ENCODE data around the gene CFAP46.

- TF ChIP-seq ARNTL (CRISPR knock-in tag; IDR thresholded peaks at IDR 0.05; ENCODE audit: borderline replicate concordance, low read depth) (no peak), OSR1 (CRISPR knock-in tag; IDR thresholded peaks at IDR 0.05) (no peak), CSRNP3 (CRISPR knock-in tag; IDR thresholded peaks at IDR 0.05) (no peak), ISL1 (CRISPR knock-in tag; IDR thresholded peaks at IDR 0.05) (no peak), ZNF8 (CRISPR knock-in tag; IDR thresholded peaks at IDR 0.05) (no peak), SNAI2 (CRISPR knock-in tag; IDR thresholded peaks at IDR 0.05) (no peak), ZFP3 (CRISPR knock-in tag; IDR thresholded peaks at IDR 0.05) (no peak), RARB (CRISPR knock-in tag; IDR thresholded peaks at IDR 0.05) (no peak), ZFP30 (CRISPR knock-in tag; IDR thresholded peaks at IDR 0.05) (no peak), ZNF565 (CRISPR knock-in tag; conservative IDR thresholded peaks at IDR 0.05; ENCODE audit: low read depth) (no peak), PATZ1 (CRISPR knock-in tag; IDR thresholded peaks at IDR 0.05; ENCODE audit: borderline replicate concordance) (no peak), CREB5 (CRISPR knock-in tag; IDR thresholded peaks at IDR 0.05; ENCODE audit: low read depth) (no peak), ESRRG (CRISPR knock-in tag; IDR thresholded peaks at IDR 0.05) (no peak)
These were observed 127.9 kb downstream of the CFAP46 start for GRCh38 chr10:132814469-132814856.

Measured in SK-N-SH treated with all-trans-retinoic acid at 6 μM for 48 hours (cell line).